K562 (cell line): ENCODE results near the gene LHPP. TPM values are rescaled to one million over a fixed set of nuclear protein-coding genes. Genes with fewer than 3 reads are reported as not detected.

ENCODE experiments used
- AFF4 ChIP-seq: sonication (generic); formaldehyde crosslinking; IDR thresholded peaks from 2 replicates; pipeline ENCODE4 v1.8.0; 2023; ENCODE audit warnings: mild to moderate bottlenecking, missing genetic modification reagents
- CBX1 ChIP-seq: sonication (generic); IDR thresholded peaks from 2 replicates; pipeline ENCODE4 v1.6.1; 2016; ENCODE audit warnings: antibody characterized with exemption, low read depth, mild to moderate bottlenecking
- CC2D1A ChIP-seq: fragments of 450-650 bp; IDR thresholded peaks from 2 replicates; pipeline ENCODE4 v1.6.1; 2017; ENCODE audit warnings: mild to moderate bottlenecking
- CCNT2 ChIP-seq: IDR thresholded peaks from 2 replicates; pipeline ENCODE4 v1.6.1; 2011; ENCODE audit warnings: borderline replicate concordance, low read depth, mild to moderate bottlenecking, moderate library complexity, mixed read lengths, low read length; ENCODE audit not compliant: insufficient read length; ENCODE audit errors: extremely low read depth
- CREB1 ChIP-seq, 2 experiments: sonication (generic) in 1 of 2; formaldehyde crosslinking in 1 of 2; IDR thresholded peaks; 2 replicates each; pipeline versions ENCODE4 v1.6.1 to v1.8.0; 2012 to 2022; ENCODE audit warnings: inconsistent platforms in 1 of 2, mild to moderate bottlenecking in 1 of 2, missing genetic modification reagents in 1 of 2, moderate library complexity in 1 of 2
- GABPA ChIP-seq: fragments of 200-800 bp; sonication (Bioruptor generic); conservative IDR thresholded peaks from 2 replicates; pipeline ENCODE4 v1.6.1; 2016; ENCODE audit warnings: low read depth, missing genetic modification characterization, missing compliant biosample characterization
- GTF2B ChIP-seq: IDR thresholded peaks from 2 replicates; pipeline ENCODE4 v1.6.1; 2011; ENCODE audit not compliant: insufficient read length; ENCODE audit errors: extremely low read depth
- GTF2F1 ChIP-seq: IDR thresholded peaks from 2 replicates; pipeline ENCODE4 v1.6.1; 2011; ENCODE audit warnings: low read depth, low read length, improper control_type of control experiment
- HDAC1 ChIP-seq, 2 experiments: fragments of 450-650 bp; IDR thresholded peaks; 2 replicates each; pipeline ENCODE4 v1.6.1; 2016 to 2017; ENCODE audit warnings: inconsistent platforms in 1 of 2, mild to moderate bottlenecking in 1 of 2, moderate library complexity in 1 of 2
- JUND ChIP-seq, 2 experiments: IDR thresholded peaks; 2 replicates in 1 of 2; 3 replicates in 1 of 2; pipeline ENCODE4 v1.6.1; 2011; ENCODE audit warnings: borderline replicate concordance in 2 of 2, low read depth in 2 of 2, low read length in 2 of 2, improper control_type of control experiment in 1 of 2, missing biosample characterization in 1 of 2, missing genetic modification characterization in 1 of 2, missing genetic modification reagents in 1 of 2
- MBD2 ChIP-seq: sonication (generic); IDR thresholded peaks from 2 replicates; pipeline ENCODE4 v1.6.1; 2016; ENCODE audit warnings: low read depth, borderline replicate concordance
- MYC ChIP-seq, 2 experiments: fragments of 250-450 bp in 1 of 2; sonication (Bioruptor Pico) in 1 of 2; IDR thresholded peaks; 2 replicates each; pipeline versions ENCODE4 v1.5.1 to v1.6.1; 2012 to 2021; ENCODE audit warnings: low read depth in 2 of 2, borderline replicate concordance in 1 of 2, improper control_type of control experiment in 1 of 2, low read length in 1 of 2, mild to moderate bottlenecking in 1 of 2, moderate library complexity in 1 of 2
- NFATC3 ChIP-seq: fragments of 450-650 bp; IDR thresholded peaks from 2 replicates; pipeline ENCODE4 v1.6.1; 2017; ENCODE audit warnings: mild to moderate bottlenecking
- NFIC ChIP-seq: fragments of 450-650 bp; IDR thresholded peaks from 2 replicates; pipeline ENCODE4 v1.6.1; 2017; ENCODE audit warnings: mild to moderate bottlenecking, inconsistent platforms
- PHF20 ChIP-seq: fragments of 450-650 bp; IDR thresholded peaks from 2 replicates; pipeline ENCODE4 v1.6.1; 2018; ENCODE audit not compliant: partially characterized antibody
- RBM15 ChIP-seq: fragments of 200-400 bp; formaldehyde crosslinking; IDR thresholded peaks from 2 replicates; pipeline ENCODE4 v1.6.1; 2018; ENCODE audit warnings: mild to moderate bottlenecking, low read length, moderate library complexity; ENCODE audit not compliant: insufficient read depth
- ZFP91 ChIP-seq: sonication (generic); formaldehyde crosslinking; IDR thresholded peaks from 2 replicates; pipeline ENCODE4 v1.8.0; 2022; ENCODE audit warnings: mild to moderate bottlenecking, missing genetic modification reagents
- ZNF561 ChIP-seq: fragments of 450-650 bp; formaldehyde crosslinking; conservative IDR thresholded peaks from 2 replicates; pipeline ENCODE4 v1.4.0; 2020; ENCODE audit warnings: mild to moderate bottlenecking, moderate library complexity
- polyA plus RNA-seq, 8 experiments: library from polyadenylated mRNA; depleted of rRNA in 4 of 8; stranded (reverse) in 5 of 8; unstranded in 3 of 8; fragments of >200 nt; fragmentation: Nextera tagmentation in 2 of 8; fragmentation: Illumina TruSeq in 1 of 8; extraction: Ambion mirVana in 2 of 8; extraction: Trizol in 1 of 8; gene quantifications; 2 replicates each; pipeline versions ENCODE4 v1.2.1 to v1.2.3, GENCODE V29; 2011 to 2014; ENCODE audit warnings: inconsistent platforms in 1 of 8, missing spikeins in 1 of 8
- total RNA-seq, 7 experiments: library from RNA; depleted of rRNA in 6 of 7; stranded (reverse); fragments of >200 nt in 6 of 7; fragmentation: Illumina TruSeq in 2 of 7; extraction: Trizol in 2 of 7; gene quantifications; 2 replicates each; pipeline versions ENCODE4 v1.2.1 to v1.2.3, GENCODE V29; 2011 to 2021; ENCODE audit warnings: low replicate concordance in 1 of 7

Gene LHPP
- total and polyA plus RNA-seq, 9 of the 15 experiments (the other 6 are each of a cell fraction or from before 2014, with no cell fraction given), result 0.34 to 7.4 (median 3.0) TPM

GRCh38 chr10:124646483-124647352 lies 185.1 kb downstream of the LHPP start (continued):
- TF ChIP-seq PHF20 (no peak), CREB1 (IDR thresholded peaks at IDR 0.05) (no peak), CREB1 (CRISPR knock-in tag; IDR thresholded peaks at IDR 0.05) (no peak), GABPA (tag) (no peak), JUND (IDR thresholded peaks at IDR 0.05; ENCODE audit: borderline replicate concordance, low read depth, low read length) (peak; percentile 88), JUND (tag; IDR thresholded peaks at IDR 0.05; ENCODE audit: borderline replicate concordance, low read depth, low read length) (peak; percentile 77; the same call in 1 of the 3 replicates), CC2D1A (no peak), AFF4 (CRISPR knock-in tag) (no peak), CBX1 (no peak), MBD2 (no peak), ZNF561 (CRISPR knock-in tag) (no peak), ZFP91 (CRISPR knock-in tag) (no peak), CCNT2 (no peak), HDAC1 (IDR thresholded peaks at IDR 0.05) (peak in 1 of 2 experiments; percentile 20; a peak in 1 of 4 replicates), GTF2F1 (no peak), RBM15 (no peak), MYC (IDR thresholded peaks at IDR 0.05; ENCODE audit: low read depth, low read length) (no peak), MYC (CRISPR knock-in tag; IDR thresholded peaks at IDR 0.05; ENCODE audit: borderline replicate concordance, low read depth) (no peak), GTF2B (no peak), NFIC (peak; percentile 97), NFATC3 (no peak)
